Fibroblast of skin of abdomen (primary cell): Measurements from ENCODE around the gene GLYR1.

ENCODE experiments used
- DNase-seq: peaks from one replicate; pipeline ENCODE4 v3.0.0-alpha.2; 2013

GLYR1 gene

GRCh38 chr16:4803401-4803844, 43.7 kb downstream of the GLYR1 start:
- DNase-seq = peak; percentile 41

- peak; percentile 92 for DNase-seq
Observed at GRCh38 chr16:4802659-4803287, 44.3 kb downstream of the GLYR1 start.

DNA sequence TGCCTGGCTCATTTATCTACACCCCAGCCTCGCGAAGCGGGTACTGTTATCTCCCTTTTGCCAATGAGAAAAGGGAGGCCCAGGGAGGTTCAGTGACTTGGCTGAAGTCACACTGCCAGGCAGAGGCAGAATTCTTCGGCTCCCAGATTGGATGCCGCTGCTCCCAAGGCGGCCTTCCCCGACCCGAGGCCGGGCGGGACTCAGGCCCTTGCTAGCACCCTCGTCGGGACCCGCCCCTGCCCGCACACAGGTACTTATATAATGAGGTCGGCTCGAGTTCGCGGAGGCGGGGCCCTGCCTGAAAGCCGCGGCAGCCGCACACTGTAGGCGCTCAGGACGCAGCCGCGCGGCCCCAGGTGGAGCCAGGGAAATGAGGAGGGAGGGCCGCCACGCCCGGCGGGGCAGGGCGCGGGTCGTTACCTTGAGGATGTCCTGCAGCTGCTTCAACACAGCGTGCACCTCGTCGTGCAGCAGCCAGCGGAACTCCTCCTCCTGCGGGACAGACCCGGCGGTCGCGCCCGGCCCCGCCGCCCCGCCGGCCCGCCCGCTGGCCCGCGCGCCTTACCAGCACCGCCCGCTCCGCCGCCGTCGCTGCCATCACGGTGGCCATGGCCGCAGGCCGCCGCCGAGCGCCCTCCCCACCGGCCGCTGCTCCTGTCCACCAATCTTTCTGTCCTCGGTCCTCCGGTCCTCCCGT, 45.0 kb downstream of the GLYR1 start, which contains the start of gene ROGDI:
TSS of gene ROGDI (minus strand) at position 672 of the 697 bp plus-strand sequence. CDS start at position 610, 62 bp downstream.
- no peak for DNase-seq

- DNase-seq = no peak
Observed at GRCh38 chr16:4801051-4801961, 45.8 kb downstream of the GLYR1 start.

GRCh38 chr16:4800290-4801041, 46.6 kb downstream of the GLYR1 start:
- DNase-seq = no peak

GRCh38 chr16:4799171-4799855, 47.8 kb downstream of the GLYR1 start:
- DNase-seq = no peak

DNA sequence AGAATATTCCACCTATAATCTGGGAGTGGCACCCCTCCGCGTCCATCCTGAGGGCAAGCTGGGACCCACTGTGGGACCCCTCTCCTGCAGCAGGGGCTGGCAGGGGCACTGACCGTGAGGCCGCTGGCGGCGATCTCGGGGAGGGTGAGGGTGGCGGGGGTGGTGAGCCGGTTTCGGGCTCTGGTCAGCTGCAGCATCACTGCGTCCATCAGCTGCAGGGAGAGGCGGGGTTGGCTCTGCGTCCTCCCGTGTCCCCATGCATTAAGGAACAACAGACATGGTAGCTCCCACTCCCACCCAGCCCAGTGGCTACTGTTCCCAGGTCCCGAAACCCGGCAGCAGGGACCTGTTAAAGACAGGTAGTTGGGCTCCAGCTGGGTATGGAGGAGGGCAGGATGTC, 48.6 kb downstream of the GLYR1 start:
- DNase-seq = no peak

- DNase-seq = no peak
Observed at GRCh38 chr16:4797805-4798252, 49.3 kb downstream of the GLYR1 start.

- no peak for DNase-seq
Observed at GRCh38 chr16:4796982-4797804, 49.9 kb downstream of the GLYR1 start.

DNA sequence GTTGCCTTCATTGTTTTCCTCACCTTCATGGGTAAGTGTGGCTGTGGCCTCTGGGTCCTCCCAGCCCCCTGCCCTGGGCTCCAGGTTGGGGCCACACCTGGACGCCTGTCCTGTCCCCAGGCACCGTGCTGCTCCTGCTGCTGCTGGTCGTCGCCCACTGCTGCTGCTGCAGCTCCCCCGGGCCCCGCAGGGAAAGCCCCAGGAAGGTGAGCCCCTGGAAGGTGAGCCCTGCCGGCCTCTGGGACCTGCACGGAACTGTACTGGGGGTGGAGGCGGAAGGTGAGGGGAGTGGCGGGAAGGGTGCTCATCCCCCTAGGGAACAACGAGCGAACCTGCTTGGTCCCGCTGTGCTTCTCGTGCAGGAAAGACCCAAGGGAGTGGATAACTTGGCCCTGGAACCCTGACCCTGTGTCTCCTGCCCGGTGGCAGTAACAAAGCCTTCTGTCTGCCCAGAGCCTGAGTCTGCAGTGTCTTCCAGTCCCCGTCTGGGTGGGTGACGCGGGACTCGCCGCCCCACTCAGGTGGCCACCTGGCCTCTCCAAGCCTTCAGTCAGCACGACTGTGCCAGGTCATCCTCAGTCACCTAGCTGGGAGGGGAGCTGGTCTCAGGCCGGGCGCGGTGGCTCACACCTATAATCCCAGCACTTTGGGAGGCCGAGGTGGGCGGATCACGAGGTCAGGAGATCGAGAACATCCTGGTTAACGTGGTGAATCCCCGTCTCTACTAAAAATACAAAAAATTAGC, 51.1 kb downstream of the GLYR1 start:
- no peak for DNase-seq

GRCh38 chr16:4795181-4795827, 51.8 kb downstream of the GLYR1 start, which contains the start of gene SMIM22:
Gene SMIM22 (plus strand): TSS chr16:4795369. CDS start chr16:4795735, 366 bp downstream.
- DNase-seq = no peak

GRCh38 chr16:4792951-4793513, 54.1 kb downstream of the GLYR1 start:
- DNase-seq = no peak

DNA sequence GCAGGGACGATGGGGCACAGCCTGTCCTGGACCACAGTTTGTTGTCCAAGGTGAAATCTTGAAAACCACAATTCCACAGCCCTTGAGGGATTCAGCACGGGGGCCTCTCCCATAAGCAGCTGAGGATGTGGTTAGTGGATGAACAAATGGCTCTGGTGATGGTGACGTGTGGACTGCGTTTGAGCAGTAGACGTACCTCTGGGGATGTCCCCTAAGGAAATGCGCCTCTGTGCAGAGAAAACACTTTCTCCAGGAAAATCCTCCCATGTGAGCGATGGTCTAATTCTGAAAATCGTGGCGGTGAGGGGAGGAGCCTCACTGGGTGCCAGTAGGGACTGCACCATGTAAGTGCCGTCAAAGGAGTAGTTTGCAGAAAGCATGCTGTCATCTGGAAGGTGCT, 56.2 kb downstream of the GLYR1 start:
- no peak for DNase-seq

GRCh38 chr16:4790261-4790660, 56.8 kb downstream of the GLYR1 start:
- DNase-seq = no peak

- DNase-seq = no peak
Observed at GRCh38 chr16:4788910-4789309, 58.2 kb downstream of the GLYR1 start.

GRCh38 chr16:4788489-4788889, 58.6 kb downstream of the GLYR1 start:
- DNase-seq = no peak

DNA sequence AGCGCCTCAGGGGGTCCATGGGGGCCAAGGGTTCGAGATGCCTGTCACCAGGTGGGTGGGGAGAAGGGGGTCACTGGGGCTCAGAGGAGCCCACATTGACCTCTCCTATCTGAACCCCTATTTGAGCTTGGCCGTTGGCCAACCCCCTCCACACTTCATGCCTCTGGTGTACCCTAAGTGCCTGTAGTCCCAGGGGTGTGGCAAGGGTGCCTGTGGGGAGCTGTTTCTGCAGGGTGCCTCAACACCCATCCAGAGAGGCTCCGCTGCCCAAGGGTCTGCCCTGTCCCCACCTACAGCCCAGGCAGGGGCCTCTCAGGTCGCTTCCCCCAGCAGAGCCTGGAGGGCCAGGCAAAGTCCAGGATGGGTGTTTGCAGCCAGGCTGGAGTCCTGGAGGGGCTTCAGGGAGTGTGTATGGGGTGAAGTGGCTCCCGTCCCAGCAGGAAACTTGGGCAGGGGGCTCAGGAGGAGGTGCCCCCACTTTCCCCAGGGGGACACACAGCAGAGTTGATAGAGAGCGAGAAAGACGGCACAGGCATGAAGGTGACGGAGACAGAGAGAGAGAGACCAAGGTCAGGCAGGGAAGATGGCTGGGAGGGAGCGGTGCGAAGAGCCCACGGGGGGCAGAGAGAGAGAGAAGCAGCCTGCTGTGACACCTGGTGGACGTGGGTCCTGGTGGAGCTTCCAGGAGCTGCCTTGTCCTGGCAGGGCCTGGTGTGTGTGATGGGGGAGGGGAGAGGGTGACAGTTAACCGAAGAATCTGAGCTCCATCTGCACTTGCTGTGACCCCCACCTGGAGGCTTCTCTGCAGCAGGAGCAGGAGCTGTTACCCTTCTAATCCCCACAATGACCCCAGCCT, 59.2 kb downstream of the GLYR1 start, which contains the start of gene SEPTIN12:
TSS of gene SEPTIN12 (minus strand) at position 719 of the 856 bp plus-strand sequence. CDS start at position 19, 700 bp downstream.
- no peak for DNase-seq

DNA sequence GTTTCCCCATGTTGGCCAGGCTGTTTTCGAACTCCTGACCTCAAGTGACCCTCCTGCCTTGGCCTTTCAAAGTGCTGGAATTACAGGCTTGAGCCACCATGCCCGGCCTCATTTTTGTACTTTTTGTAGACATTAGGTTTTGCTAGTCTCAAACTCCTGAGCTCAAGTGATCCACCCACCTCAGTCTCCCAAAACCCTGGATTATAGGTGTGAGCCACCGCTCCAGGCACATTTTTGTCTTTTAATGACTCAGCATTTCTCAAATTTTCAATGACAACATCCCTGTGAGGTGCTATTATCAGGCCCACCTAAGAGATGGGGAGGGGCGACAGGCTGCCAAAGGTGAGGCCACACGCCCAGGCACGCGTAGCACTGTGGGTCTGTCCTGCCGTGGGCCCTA, 60.0 kb downstream of the GLYR1 start:
- no peak for DNase-seq
